ENCODE measurements around the gene DLG1. TPM values are rescaled to one million over a fixed set of nuclear protein-coding genes. Genes with fewer than 3 reads are reported as not detected.

The DLG1 gene
- total RNA-seq, 4 donors from 2014 or later, result 103 to 150 (median 122) TPM

- no peaks in the 10 kb centered on the region for H3K4me1 ChIP-seq
- intact Hi-C loops (cut with DNase I), result no loop called here
- H3K36me3 ChIP-seq, result peaks cover 0 to 17% (median 0%) of the 10 kb centered on the region in 3 donors
- TF ChIP-seq POLR2A (IDR thresholded peaks at IDR 0.05) (no peak), CTCF (IDR thresholded peaks at IDR 0.05) (peak; percentile 24 to 78 (median 67))
- WGBS, 2 donors, result 76 to 90% methylated on average over 1 of the region's 1 CpG
- H3K27me3 ChIP-seq, result no peaks in the 10 kb centered on the region
- H3K4me3 ChIP-seq, result no peak overlapping the region
- H3K9me3 ChIP-seq, result no peaks in the 10 kb centered on the region
- no peak for DNase-seq
- no peak overlapping the region for H3K27ac ChIP-seq
Observed at GRCh38 chr3:197186887-197187588, 111.4 kb downstream of the DLG1 start.

- no peak for DNase-seq
- Histone ChIP-seq H3K4me1 (no peaks in the 10 kb centered on the region), H3K9me3 (no peaks in the 10 kb centered on the region), H3K36me3 (no peaks in the 10 kb centered on the region), H3K27ac (no peak overlapping the region), H3K4me3 (no peak overlapping the region), H3K27me3 (no peaks in the 10 kb centered on the region)
- TF ChIP-seq POLR2A (IDR thresholded peaks at IDR 0.05), result no peak
- no peak for TF ChIP-seq CTCF (IDR thresholded peaks at IDR 0.05)
- intact Hi-C loops (cut with DNase I), result no loop called here
- WGBS, 2 donors, result 83 to 89% methylated on average over 7 to 9 of the region's 9 CpGs
Observed at GRCh38 chr3:197183582-197183981, 114.8 kb downstream of the DLG1 start.

- TF ChIP-seq POLR2A (IDR thresholded peaks at IDR 0.05), result no peak
- no peak for TF ChIP-seq CTCF (IDR thresholded peaks at IDR 0.05)
- intact Hi-C loops (cut with DNase I), result no loop called here
- DNase-seq, result no peak
- no peaks in the 10 kb centered on the region for H3K27me3 ChIP-seq
- WGBS, 2 donors, result 54 to 59% methylated on average over 6 of the region's 6 CpGs
- no peak overlapping the region for H3K27ac ChIP-seq
- no peaks in the 10 kb centered on the region for H3K9me3 ChIP-seq
- H3K36me3 ChIP-seq, result no peaks in the 10 kb centered on the region
- no peaks in the 10 kb centered on the region for H3K4me1 ChIP-seq
- H3K4me3 ChIP-seq, result no peak overlapping the region
Observed at GRCh38 chr3:197181741-197182140, 116.7 kb downstream of the DLG1 start.

GRCh38 chr3:197178998-197179397, 119.4 kb downstream of the DLG1 start:
- H3K4me1 ChIP-seq, result no peaks in the 10 kb centered on the region
- H3K27ac ChIP-seq, result no peak overlapping the region
- TF ChIP-seq POLR2A (IDR thresholded peaks at IDR 0.05) (no peak), CTCF (IDR thresholded peaks at IDR 0.05) (no peak)
- H3K4me3 ChIP-seq, result no peak overlapping the region
- H3K36me3 ChIP-seq, result no peaks in the 10 kb centered on the region
- 92 to 93% methylated on average over 5 of the region's 5 CpGs for WGBS, 2 donors
- no peaks in the 10 kb centered on the region for H3K27me3 ChIP-seq
- H3K9me3 ChIP-seq, result no peaks in the 10 kb centered on the region
- DNase-seq, result no peak
- intact Hi-C loops (cut with DNase I), result no loop called here

- H3K27me3 ChIP-seq, result no peaks in the 10 kb centered on the region
- DNase-seq, result no peak
- no peak for TF ChIP-seq CTCF (IDR thresholded peaks at IDR 0.05)
- TF ChIP-seq POLR2A (IDR thresholded peaks at IDR 0.05), result no peak
- H3K9me3 ChIP-seq, result no peaks in the 10 kb centered on the region
- H3K4me3 ChIP-seq, result no peak overlapping the region
- no peaks in the 10 kb centered on the region for H3K4me1 ChIP-seq
- H3K27ac ChIP-seq, result no peak overlapping the region
- WGBS, 2 donors, result 54 to 63% methylated on average over 3 of the region's 3 CpGs
- H3K36me3 ChIP-seq, result no peaks in the 10 kb centered on the region
- intact Hi-C loops (cut with DNase I), result no loop called here
Observed at GRCh38 chr3:197175503-197175902, 122.9 kb downstream of the DLG1 start.
